ENCODE results near the gene TNNI2.

DNA sequence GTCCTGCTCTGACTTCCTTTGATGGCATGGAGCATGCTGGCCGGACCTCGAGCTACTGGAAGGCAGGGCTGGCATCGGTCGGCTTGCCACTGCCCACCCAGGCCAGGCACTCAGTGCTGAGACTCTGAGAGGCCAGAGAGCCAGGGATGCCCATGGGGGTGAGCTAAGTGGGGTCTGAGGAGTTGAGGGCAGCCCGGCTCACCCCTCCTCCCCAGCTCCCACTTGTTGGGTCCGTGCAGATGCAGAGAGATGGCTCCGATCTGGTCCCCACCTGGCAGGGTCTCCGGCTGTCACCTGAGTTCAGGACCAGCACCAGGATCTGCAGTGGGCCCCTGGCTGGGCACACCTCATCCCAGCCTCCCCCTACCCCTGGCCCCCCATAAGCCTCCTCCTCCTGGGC is 27.4 kb downstream of the TNNI2 start:
- TF ChIP-seq CTCF (IDR thresholded peaks at IDR 0.05) (no peak), POLR2A (IDR thresholded peaks at IDR 0.05) (no peak)
